Nephron (organoid): ENCODE measurements around the gene NEU2.

Source experiments
- H3K27ac Mint-ChIP-seq, 3 experiments: 2 replicates each; pipeline ENCODE4 v1.8.0; 2020; ENCODE audit warnings: mixed read lengths in 3 of 3, mild to moderate bottlenecking in 2 of 3, moderate library complexity in 1 of 3
- H3K27me3 Mint-ChIP-seq: 2 replicates; pipeline ENCODE4 v1.8.0; 2021; ENCODE audit warnings: low read depth, mild to moderate bottlenecking, moderate library complexity, mixed read lengths
- H3K36me3 Mint-ChIP-seq: 2 replicates; pipeline ENCODE4 v1.8.0; 2020; ENCODE audit warnings: low read depth, mixed read lengths
- H3K4me1 Mint-ChIP-seq: 2 replicates; pipeline ENCODE4 v1.8.0; 2020; ENCODE audit warnings: mixed read lengths
- H3K4me3 Mint-ChIP-seq, 3 experiments: 2 replicates each; pipeline ENCODE4 v1.8.0; 2020; ENCODE audit warnings: mild to moderate bottlenecking in 3 of 3, mixed read lengths in 3 of 3, moderate library complexity in 2 of 3
- H3K9me3 Mint-ChIP-seq: 2 replicates; pipeline ENCODE4 v1.8.0; 2020; ENCODE audit warnings: mixed read lengths
- TF ChIP-seq, protein P1 (sequence below), 3 experiments: fragments of 200-600 bp; sonication (generic); IDR thresholded peaks; one replicate each; pipeline ENCODE4 v1.5.0; 2021; ENCODE audit warnings: antibody characterized with exemption in 3 of 3; ENCODE audit not compliant: unreplicated experiment in 3 of 3

NEU2 gene

DNA sequence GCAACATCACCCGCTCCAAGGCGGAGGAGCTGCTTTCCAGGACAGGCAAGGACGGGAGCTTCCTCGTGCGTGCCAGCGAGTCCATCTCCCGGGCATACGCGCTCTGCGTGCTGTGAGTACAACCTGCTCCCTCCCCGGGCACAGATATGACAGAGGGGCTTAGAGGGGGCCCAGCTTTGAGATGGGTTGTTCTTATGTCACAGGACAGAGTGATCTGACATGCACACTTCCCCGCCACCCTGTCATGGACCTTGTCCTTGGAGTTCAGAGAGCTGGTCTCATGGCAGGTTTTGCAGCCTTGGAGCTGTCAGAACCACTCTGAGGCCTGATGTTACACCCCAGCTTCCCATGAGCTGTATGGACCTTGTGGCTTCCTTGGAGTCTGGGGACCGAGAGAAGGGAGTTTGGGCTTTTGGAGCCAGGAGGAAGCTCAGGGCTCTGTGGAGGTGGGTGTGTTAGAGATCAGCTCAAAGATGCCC, 28.1 kb downstream of the NEU2 start:
- Mint-ChIP-seq H3K9me3 (no peaks in the 10 kb centered on the region), H3K36me3 (no peaks in the 10 kb centered on the region), H3K4me1 (no peaks in the 10 kb centered on the region), H3K4me3 (no peak overlapping the region), H3K27ac (peak overlapping the region in 1 of 3 experiments; percentile 41), H3K27me3 (peaks cover 5% of the 10 kb centered on the region)
- TF ChIP-seq, protein P1, sequence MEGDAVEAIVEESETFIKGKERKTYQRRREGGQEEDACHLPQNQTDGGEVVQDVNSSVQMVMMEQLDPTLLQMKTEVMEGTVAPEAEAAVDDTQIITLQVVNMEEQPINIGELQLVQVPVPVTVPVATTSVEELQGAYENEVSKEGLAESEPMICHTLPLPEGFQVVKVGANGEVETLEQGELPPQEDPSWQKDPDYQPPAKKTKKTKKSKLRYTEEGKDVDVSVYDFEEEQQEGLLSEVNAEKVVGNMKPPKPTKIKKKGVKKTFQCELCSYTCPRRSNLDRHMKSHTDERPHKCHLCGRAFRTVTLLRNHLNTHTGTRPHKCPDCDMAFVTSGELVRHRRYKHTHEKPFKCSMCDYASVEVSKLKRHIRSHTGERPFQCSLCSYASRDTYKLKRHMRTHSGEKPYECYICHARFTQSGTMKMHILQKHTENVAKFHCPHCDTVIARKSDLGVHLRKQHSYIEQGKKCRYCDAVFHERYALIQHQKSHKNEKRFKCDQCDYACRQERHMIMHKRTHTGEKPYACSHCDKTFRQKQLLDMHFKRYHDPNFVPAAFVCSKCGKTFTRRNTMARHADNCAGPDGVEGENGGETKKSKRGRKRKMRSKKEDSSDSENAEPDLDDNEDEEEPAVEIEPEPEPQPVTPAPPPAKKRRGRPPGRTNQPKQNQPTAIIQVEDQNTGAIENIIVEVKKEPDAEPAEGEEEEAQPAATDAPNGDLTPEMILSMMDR (IDR thresholded peaks at IDR 0.05; ENCODE audit: unreplicated experiment in 3 of 3): no peak

DNA sequence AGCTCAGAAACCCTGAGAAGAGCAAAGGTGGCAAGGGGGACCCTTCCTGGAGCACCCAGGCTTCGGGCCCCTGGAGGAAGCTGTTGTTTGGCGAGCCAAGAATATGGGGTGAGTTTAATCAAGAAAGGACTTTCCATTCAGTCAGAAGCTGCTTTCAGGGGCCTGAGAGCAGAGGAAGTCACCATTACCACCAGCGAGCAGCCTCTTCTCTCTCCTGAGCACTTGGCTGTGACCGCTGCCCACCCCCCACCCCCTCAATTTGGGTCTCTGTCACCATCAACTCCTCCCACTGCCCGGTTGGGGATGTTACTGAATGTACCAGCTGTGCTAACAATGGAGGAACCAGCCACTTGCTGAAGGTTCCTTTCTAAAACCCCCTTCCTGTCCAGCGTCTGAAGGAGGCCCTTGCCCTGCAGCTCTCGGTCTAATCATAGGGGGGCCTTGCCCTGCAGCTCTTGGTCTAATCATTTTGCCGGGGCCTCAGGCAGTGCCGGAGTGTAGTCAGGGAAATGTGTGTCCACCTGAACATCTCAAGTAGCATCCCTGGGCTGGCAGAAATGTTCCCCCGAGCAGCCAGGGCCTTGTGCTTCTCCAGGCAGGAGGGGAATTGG, 28.6 kb downstream of the NEU2 start:
- no peaks in the 10 kb centered on the region for H3K9me3 Mint-ChIP-seq
- TF ChIP-seq, protein P1 (IDR thresholded peaks at IDR 0.05; ENCODE audit: unreplicated experiment in 3 of 3): no peak
- no peaks in the 10 kb centered on the region for H3K36me3 Mint-ChIP-seq
- no peaks in the 10 kb centered on the region for H3K4me1 Mint-ChIP-seq
- peak overlapping the region in 1 of 3 experiments; percentile 27 for H3K4me3 Mint-ChIP-seq
- H3K27me3 Mint-ChIP-seq: peaks cover 5% of the 10 kb centered on the region
- H3K27ac Mint-ChIP-seq: peak overlapping the region in 1 of 3 experiments; percentile 41

DNA sequence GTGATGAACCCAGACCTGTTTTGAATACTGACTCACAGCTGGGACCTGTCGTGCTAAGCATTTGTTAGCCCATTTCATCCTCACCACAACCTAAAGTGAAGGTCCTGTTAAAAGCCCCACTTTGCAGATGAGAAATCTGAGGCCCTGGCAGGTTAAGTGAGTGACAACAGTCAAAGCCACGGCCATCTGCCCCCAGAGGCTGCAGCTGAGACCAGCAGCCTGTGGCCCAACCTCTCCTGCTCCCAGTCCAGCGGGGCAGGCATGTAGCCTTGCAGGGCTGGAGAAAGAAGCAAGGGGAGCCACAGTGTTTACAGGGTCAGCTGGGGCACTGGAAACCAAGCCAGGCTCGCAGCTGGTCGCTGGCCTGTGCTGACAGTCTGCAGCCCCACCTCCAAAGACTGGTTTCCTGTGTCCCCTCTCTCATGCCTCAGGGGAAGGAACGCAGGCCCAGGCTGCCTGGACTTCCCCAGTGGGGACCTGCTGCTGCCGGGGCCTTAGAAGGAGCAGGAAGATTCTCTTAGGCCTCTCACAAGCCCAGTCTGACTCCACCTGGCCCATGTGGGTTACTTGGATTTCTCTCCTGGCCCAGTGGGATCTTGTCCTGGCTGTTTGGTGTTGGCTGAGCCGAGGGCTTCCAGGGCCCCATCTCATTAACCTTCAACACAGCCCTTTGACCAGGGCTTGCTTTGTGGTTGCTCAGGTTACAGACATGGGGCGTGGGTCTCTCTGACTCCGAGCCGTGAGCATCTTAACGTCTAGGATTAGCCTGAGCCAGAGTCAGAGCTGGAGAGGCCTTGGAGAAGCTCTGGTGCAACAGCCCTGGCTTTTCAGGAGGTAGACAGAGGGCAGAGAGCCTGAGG, 29.3 kb downstream of the NEU2 start:
- Mint-ChIP-seq H3K36me3 (no peaks in the 10 kb centered on the region), H3K27me3 (peaks cover 5% of the 10 kb centered on the region), H3K27ac (peak overlapping the region in 1 of 3 experiments; percentile 57), H3K4me1 (no peaks in the 10 kb centered on the region), H3K4me3 (no peak overlapping the region), H3K9me3 (no peaks in the 10 kb centered on the region)
- TF ChIP-seq, protein P1 (IDR thresholded peaks at IDR 0.05; ENCODE audit: unreplicated experiment in 3 of 3): no peak

DNA sequence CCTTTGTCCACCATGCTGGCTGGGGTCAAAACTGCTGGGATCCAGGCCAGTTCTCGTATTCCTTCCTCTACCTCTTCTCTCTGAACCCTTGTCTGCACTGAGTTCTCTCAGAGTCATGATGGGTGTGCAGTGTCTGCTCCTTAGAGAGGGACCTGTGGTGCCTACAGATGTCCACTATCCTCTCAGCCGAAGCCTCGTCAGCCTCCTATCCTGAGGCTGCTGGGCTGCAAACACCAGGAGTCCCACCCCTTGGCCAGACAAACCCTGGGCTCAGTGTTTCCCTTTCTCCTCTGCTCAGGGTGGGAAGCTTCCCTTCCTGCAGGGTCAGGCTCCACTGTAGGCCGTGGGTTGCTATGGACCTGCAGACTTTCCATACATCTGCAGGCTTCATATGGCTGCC, 30.0 kb downstream of the NEU2 start:
- H3K36me3 Mint-ChIP-seq: no peaks in the 10 kb centered on the region
- H3K4me1 Mint-ChIP-seq: no peaks in the 10 kb centered on the region
- H3K27ac Mint-ChIP-seq: peak overlapping the region in 1 of 3 experiments; percentile 57
- H3K9me3 Mint-ChIP-seq: no peaks in the 10 kb centered on the region
- TF ChIP-seq, protein P1 (IDR thresholded peaks at IDR 0.05; ENCODE audit: unreplicated experiment in 3 of 3): no peak
- peaks cover 2% of the 10 kb centered on the region for H3K27me3 Mint-ChIP-seq
- H3K4me3 Mint-ChIP-seq: no peak overlapping the region

DNA sequence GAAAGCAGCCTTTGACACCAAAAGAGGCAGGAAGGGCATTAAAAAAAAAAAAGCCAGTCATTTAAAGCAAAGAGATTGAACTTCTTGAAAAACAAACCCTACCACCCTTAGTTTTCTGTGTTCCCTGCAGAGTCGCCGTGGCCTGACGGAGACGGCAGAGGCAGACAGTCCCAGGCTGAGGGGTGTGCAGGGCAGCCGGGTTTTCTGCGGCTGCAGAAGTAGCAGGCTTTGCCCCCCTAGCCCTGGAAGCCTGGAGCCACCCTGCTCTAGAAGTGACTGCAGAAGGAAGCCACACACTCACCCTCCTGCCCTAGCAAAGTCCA, 30.4 kb downstream of the NEU2 start:
- Mint-ChIP-seq H3K4me3 (no peak overlapping the region), H3K4me1 (no peaks in the 10 kb centered on the region), H3K9me3 (no peaks in the 10 kb centered on the region), H3K27me3 (no peaks in the 10 kb centered on the region), H3K36me3 (no peaks in the 10 kb centered on the region), H3K27ac (no peak overlapping the region)
- TF ChIP-seq, protein P1 (IDR thresholded peaks at IDR 0.05; ENCODE audit: unreplicated experiment in 3 of 3): no peak
